Astrocyte of the cerebellum (primary cell): ENCODE data around the gene NOTCH1.

ENCODE experiments used
- DNase-seq: peaks from one replicate; pipeline ENCODE4 v3.0.0-alpha.2; 2011; ENCODE audit warnings: low read depth
- H3K4me3 ChIP-seq: 2 replicates; pipeline ENCODE4 v1.5.1; 2011; ENCODE audit warnings: mild to moderate bottlenecking, low read depth, low read length, moderate library complexity
- CTCF ChIP-seq: IDR thresholded peaks from 2 replicates; pipeline ENCODE4 v1.5.1; 2012; ENCODE audit warnings: low read length, low read depth, moderate library complexity, mild to moderate bottlenecking; ENCODE audit errors: missing control alignments
- in situ Hi-C: cut with HindIII; loops from 2 replicates; pipeline ENCODE4 v1.10.0; 2017; ENCODE audit warnings: low sequenced_read_pairs

NOTCH1 gene

GRCh38 chr9:136455043-136456002 lies 90.5 kb downstream of the NOTCH1 start:
- in situ Hi-C loops: no loop called here
- no peak for DNase-seq
- H3K4me3 ChIP-seq: no peak overlapping the region
- no peak for TF ChIP-seq CTCF

GRCh38 chr9:136454026-136454796 lies 91.6 kb downstream of the NOTCH1 start:
- H3K4me3 ChIP-seq: no peak overlapping the region
- TF ChIP-seq CTCF: no peak
- in situ Hi-C loops: no loop called here
- DNase-seq: no peak

GRCh38 chr9:136453326-136453725 lies 92.5 kb downstream of the NOTCH1 start:
- in situ Hi-C loops: no loop called here
- DNase-seq: no peak

GRCh38 chr9:136451221-136451877 lies 94.5 kb downstream of the NOTCH1 start:
- in situ Hi-C loops: no loop called here
- H3K4me3 ChIP-seq: no peak overlapping the region
- DNase-seq: no peak
- no peak for TF ChIP-seq CTCF

More at GRCh38 chr9:136453326-136453725, 92.5 kb downstream of the NOTCH1 start:
- no peak overlapping the region for H3K4me3 ChIP-seq
- no peak for TF ChIP-seq CTCF

- H3K4me3 ChIP-seq: no peak overlapping the region
- in situ Hi-C loops: no loop called here
- TF ChIP-seq CTCF: no peak
- DNase-seq: no peak
Measured at GRCh38 chr9:136448655-136449054, 97.2 kb downstream of the NOTCH1 start.

- in situ Hi-C loops: no loop called here
- TF ChIP-seq CTCF: no peak
- DNase-seq: no peak
- H3K4me3 ChIP-seq: no peak overlapping the region
Measured at GRCh38 chr9:136447173-136447778, 98.6 kb downstream of the NOTCH1 start.
